GM21367 (cell line): ENCODE data around the gene PLXNB1.
A peak's percentile ranks its signal among the peaks of the same experiment; 100 is the strongest.
"Not testable (repeated sequence)": the region's sequence is repeated elsewhere in the genome, so short reads cannot be mapped to it uniquely, and the experiment has no call there.

ENCODE experiments used
- ATAC-seq: cut with Tn5 transposase; IDR thresholded peaks from one replicate; pipeline ENCODE4 v1.9.1; 2021; ENCODE audit not compliant: unreplicated experiment

Gene PLXNB1

GRCh38 chr3:48429960-48430707 is at the start of gene PLXNB1:
Gene PLXNB1, minus strand, starts transcription at chr3:48430086. Its CDS starts 5,475 bp downstream, at chr3:48424611.
- ATAC-seq = no peak

GRCh38 chr3:48478626-48479555 is 49.0 kb upstream of the PLXNB1 start:
- no peak for ATAC-seq

DNA sequence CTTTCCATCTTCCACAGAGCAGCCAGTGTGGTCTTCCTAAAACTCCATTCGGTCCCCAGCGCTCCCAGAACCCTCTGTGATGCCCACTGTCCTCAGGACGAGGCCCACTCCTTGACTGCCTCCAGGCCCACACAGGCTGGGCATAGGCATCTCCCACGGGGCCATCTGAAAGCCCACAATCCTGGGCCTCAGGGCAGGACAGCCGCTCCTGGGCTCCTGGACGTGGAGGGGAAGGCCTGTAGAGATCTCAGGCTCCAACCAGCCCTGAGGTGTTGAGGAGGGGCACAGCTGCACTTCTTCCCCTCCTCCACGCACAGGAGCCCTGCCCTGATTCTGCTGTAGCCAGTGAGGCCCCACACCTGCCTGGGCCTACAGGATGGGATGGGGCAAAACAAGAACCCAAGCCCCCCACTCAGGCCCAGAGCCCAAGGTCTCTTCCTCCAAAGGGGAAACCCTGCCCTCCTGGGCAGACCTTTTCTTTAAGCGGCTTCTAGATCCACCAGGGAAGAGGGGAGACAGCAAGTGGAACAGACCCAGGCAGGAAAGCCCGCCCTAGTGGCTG is 48.2 kb upstream of the PLXNB1 start:
- no peak for ATAC-seq

GRCh38 chr3:48476426-48477053 is 46.7 kb upstream of the PLXNB1 start:
- ATAC-seq = no peak

DNA sequence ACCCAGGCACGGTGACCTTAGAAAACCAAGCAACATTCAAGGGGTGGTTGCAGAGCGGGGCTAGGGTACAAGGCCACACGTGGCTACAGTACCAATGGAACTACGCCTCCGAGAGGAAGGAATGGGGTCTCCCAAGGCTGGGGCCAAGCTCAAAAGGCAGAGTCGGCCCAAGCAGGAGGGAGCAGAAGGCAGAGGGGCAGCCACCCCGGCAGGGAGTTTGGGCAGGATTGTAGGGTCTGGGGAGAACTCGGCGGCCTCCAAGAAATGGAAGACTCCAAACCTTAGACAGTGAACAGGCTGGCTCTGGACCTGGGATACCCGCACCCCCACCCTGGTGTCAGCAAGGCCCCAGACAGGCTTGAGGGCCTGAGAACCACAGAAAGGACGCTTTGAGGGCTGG is 45.3 kb upstream of the PLXNB1 start:
- no peak for ATAC-seq

DNA sequence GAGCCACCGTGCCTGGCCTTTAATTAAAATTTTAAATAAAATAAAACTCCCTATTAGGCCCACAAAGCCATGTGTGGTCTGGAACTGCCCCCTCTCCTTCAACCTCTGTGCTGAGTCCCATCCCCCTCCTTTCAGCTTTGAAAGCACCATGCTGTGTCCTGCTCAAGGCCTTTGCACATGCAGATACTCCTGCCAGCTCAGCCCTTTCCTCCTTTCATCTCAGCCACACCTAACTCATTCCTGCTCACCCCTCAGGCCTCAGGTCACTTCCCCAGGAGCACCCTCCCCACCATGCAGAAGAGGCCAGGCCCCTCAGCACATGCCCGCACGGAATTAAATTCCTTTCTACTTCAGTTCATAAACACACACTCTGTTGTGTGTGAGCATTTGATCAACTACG is 44.7 kb upstream of the PLXNB1 start:
- ATAC-seq = no peak

- ATAC-seq = not testable (repeated sequence)
These were observed 44.1 kb upstream of the PLXNB1 start for GRCh38 chr3:48474031-48474430.

DNA sequence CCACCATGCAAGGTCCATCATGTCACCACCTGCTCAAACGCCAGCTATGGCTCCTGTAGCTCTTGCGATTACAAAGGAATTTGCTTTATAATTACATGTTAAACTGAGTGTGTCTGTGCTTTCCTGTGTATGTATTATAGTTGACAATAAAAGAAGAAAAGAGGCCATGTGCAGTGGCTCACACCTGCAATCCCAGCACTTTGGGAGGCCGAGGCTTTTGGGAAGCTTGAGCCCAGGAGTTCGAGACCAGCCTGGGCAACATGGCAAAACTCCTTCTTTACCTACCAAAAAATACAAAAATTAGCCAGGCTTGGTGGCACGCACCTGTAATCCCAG is 43.7 kb upstream of the PLXNB1 start:
- no peak for ATAC-seq

- ATAC-seq = peak; percentile 76
These were observed 43.2 kb upstream of the PLXNB1 start for GRCh38 chr3:48472923-48473616.

- ATAC-seq = peak; percentile 16
These were observed 42.7 kb upstream of the PLXNB1 start for GRCh38 chr3:48472673-48472922.

GRCh38 chr3:48470286-48470685 is 40.4 kb upstream of the PLXNB1 start:
- no peak for ATAC-seq

GRCh38 chr3:48469046-48469915 is 39.4 kb upstream of the PLXNB1 start:
- no peak for ATAC-seq

DNA sequence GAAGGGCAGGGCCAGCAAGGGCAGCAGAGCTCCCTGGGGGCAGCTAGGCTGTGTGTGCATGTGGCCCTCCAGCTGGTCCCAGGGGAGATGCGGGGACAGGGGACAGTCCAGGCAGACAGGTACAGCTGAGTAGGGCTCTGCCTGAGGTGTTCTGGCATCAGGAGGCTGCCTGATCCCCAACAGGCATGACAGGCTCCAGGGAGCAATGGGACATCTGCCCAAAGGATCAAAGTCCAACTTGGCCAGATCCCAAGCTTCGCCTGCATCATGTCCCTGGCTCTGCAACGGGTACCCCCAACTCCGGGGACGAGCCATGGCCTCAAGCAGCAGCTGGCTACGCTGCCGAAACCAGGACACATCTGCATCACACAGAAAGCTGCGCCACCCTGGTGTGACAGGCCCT is 38.4 kb upstream of the PLXNB1 start:
- no peak for ATAC-seq

DNA sequence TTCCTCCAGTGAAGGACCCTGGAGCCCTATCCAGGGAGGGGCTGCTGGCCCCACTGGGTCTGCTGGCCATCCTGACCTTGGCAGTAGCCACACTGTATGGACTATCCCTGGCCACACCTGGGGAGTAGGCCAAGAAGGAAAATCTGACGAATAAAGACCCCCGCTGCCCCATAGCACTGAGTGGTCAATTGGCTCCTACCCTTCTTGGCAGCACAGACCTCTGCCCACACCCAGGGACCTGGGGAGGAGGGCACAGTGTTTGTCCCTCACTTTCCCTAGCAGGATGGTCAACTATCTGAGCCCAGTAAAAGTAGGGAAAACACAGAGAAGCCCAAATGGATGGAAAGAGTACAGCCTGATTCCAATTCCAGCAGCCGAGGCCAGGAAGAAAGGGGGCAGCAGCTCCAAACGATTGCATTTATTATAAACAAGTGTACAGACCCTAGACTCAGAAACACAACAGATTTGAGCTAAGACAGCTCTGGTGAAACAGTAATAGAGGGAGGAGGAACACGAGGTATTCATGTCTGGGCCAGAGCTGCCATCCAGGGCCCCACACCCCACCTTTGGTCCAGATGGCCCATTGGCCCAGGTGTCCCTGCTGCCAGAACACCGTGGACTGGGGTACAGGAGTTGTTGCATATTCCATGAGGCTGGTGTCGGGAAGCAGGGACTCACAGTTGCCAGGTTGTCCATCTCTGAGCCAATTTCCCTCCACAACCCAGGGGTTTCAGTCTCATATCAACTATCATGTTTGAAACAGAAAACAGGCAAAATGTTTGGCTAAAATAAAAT is 37.8 kb upstream of the PLXNB1 start:
- ATAC-seq = no peak

DNA sequence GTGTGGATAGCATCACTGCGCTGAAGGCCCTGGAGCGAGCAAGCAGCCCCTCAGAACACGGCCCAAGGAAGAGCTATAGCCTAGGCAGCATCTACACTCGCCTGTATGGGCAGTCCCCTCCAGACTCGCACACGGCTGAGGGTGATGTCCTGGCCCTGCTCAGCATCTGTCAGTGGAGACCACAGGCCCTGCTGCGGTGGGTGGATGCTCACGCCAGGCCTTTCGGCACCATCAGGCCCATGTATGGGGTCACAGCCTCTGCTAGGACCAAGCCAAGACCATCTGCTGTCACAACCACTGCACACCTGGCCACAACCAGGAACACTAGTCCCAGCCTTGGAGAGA is 37.2 kb upstream of the PLXNB1 start:
- ATAC-seq = no peak

- ATAC-seq = peak; percentile 18
These were observed 36.7 kb upstream of the PLXNB1 start for GRCh38 chr3:48466386-48467109.

DNA sequence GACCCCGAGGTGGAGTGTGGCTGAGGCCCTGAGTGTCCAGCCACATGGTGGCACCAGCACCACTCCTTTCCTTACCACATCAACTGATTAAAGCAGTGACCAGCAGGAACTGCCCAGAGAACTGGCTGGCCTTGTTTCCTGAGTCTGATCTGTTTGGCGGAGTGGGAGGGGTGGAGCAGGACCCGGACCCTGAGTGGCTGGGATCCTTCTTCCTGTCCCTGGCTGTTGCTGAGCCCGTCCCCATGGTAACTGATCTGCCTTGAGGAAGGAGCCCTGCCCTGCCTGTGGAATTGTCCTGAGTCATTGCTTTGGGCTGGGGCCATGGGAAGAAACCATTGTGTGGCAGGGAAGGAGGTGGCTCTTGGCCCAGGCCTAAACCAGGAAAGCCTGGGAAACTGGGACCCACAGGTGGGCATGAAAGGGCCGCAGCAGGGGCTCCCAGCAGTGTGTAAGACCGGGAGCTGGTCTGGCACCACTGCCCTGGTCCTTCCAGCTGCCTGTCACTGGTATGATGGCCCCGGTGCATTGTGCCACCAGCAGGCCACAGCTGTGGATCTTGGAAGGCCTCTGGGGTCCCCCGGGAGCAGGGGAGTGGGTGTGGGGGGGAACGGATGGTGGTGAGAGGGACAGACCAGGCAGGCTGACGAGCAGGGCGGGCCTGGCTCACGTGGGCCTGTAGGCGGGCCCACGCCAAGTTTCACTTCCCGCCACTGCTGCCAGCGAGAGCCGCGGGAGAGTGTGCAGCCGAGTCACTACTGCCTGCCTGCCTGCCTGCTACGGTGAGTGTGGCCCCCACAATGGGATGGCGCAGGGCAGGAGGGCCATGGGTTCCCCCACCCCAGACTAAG is 35.9 kb upstream of the PLXNB1 start:
- ATAC-seq = peak; percentile 49

DNA sequence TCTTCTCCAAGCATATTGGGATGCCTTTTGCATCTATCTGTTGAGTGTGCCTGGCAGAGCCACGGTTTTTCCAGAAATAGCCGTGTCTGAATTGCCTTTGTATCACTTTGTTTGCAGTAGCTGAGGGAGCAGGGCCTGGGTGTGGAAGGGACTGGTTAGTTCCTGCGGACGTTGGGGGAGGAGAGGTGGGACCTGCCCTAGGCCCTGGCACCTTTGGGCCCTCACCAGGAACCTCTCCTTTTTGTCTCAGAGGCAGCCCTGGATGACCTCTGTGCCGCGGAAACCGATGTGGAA is 35.3 kb upstream of the PLXNB1 start:
- ATAC-seq = no peak
